ENCODE measurements around the gene IL4R. TPM values are rescaled to one million over a fixed set of nuclear protein-coding genes. Genes with fewer than 3 reads are reported as not detected.
A peak's percentile ranks its signal among the peaks of the same experiment; 100 is the strongest.

Gene IL4R
- total and polyA plus RNA-seq, 2 of the 13 experiments (the other 11 are each of a cell fraction or from before 2014, with no cell fraction given) = 15.9 to 49.6 TPM

DNA sequence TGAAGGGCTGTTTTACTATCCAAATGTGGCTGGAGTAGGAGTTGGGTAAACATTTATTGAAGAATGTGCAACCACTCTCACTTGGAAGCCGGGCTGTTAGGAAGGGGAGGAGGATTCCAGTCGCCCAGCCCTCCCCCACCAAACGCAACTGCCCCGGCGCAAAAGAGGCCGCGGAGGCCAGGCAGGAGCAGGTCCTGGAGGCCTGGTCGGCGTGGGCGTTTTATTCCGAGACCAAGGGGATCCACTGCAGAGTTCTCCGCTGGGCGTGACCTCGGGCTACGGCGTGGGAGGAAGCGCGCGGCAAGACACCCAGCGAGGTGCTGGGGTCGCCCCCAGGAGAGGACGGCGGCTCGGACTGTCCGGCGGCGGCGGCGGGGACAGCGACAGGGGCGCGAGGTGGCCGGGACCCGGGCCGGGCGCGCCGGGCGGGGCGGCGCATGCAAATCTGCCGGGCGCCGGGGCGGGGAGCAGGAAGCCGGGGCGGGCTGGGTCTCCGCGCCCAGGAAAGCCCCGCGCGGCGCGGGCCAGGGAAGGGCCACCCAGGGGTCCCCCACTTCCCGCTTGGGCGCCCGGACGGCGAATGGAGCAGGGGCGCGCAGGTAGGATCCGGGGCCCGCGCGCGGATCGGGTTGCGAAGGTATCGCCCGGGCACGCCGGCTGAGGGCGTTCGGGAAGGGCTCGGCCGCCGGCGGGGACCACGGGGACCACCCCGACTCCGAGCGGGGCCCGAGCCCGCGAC lies at the start of gene IL4R (continued):
- TF ChIP-seq, protein P1, sequence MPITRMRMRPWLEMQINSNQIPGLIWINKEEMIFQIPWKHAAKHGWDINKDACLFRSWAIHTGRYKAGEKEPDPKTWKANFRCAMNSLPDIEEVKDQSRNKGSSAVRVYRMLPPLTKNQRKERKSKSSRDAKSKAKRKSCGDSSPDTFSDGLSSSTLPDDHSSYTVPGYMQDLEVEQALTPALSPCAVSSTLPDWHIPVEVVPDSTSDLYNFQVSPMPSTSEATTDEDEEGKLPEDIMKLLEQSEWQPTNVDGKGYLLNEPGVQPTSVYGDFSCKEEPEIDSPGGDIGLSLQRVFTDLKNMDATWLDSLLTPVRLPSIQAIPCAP (CRISPR knock-in tag; IDR thresholded peaks at IDR 0.05; ENCODE audit: low read depth) = 0 out of 2 replicates have a peak, but pooled peaks have one; percentile 65
- TF ChIP-seq KLF6 (CRISPR knock-in tag; IDR thresholded peaks at IDR 0.05) = peak; percentile 34; the same call in 1 of the 2 replicates
- no peak for TF ChIP-seq EHMT2 (IDR thresholded peaks at IDR 0.05; ENCODE audit: borderline replicate concordance, low read depth, low read length)
- no peak for TF ChIP-seq DNMT3B (CRISPR knock-in tag; conservative IDR thresholded peaks at IDR 0.05)
- TF ChIP-seq GPN1 (CRISPR knock-in tag; IDR thresholded peaks at IDR 0.05; ENCODE audit: borderline replicate concordance) = 0 out of 2 replicates have a peak, but pooled peaks have one; percentile 14
- TF ChIP-seq, protein P2, sequence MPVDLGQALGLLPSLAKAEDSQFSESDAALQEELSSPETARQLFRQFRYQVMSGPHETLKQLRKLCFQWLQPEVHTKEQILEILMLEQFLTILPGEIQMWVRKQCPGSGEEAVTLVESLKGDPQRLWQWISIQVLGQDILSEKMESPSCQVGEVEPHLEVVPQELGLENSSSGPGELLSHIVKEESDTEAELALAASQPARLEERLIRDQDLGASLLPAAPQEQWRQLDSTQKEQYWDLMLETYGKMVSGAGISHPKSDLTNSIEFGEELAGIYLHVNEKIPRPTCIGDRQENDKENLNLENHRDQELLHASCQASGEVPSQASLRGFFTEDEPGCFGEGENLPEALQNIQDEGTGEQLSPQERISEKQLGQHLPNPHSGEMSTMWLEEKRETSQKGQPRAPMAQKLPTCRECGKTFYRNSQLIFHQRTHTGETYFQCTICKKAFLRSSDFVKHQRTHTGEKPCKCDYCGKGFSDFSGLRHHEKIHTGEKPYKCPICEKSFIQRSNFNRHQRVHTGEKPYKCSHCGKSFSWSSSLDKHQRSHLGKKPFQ (CRISPR knock-in tag; IDR thresholded peaks at IDR 0.05; ENCODE audit: insufficient replicate concordance) = no peak
- TF ChIP-seq ZSCAN25 (CRISPR knock-in tag; IDR thresholded peaks at IDR 0.05) = no peak
- TF ChIP-seq ARNT (IDR thresholded peaks at IDR 0.05) = no peak
- TF ChIP-seq TEAD3 (CRISPR knock-in tag; optimal IDR thresholded peaks at IDR 0.05; ENCODE audit: borderline replicate concordance) = peak; percentile 87
- TF ChIP-seq, protein P3, sequence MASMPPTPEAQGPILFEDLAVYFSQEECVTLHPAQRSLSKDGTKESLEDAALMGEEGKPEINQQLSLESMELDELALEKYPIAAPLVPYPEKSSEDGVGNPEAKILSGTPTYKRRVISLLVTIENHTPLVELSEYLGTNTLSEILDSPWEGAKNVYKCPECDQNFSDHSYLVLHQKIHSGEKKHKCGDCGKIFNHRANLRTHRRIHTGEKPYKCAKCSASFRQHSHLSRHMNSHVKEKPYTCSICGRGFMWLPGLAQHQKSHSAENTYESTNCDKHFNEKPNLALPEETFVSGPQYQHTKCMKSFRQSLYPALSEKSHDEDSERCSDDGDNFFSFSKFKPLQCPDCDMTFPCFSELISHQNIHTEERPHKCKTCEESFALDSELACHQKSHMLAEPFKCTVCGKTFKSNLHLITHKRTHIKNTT (CRISPR knock-in tag; IDR thresholded peaks at IDR 0.05) = no peak
- TF ChIP-seq TP53 (CRISPR knock-in tag; conservative IDR thresholded peaks at IDR 0.05) = no peak
- no peak for TF ChIP-seq ZNF460 (CRISPR knock-in tag; IDR thresholded peaks at IDR 0.05; ENCODE audit: borderline replicate concordance)
- no peak; the same call in 1 of the 2 replicates for TF ChIP-seq ZSCAN30 (CRISPR knock-in tag; IDR thresholded peaks at IDR 0.05)
- no peak for TF ChIP-seq CC2D1A (CRISPR knock-in tag; IDR thresholded peaks at IDR 0.05)
- TF ChIP-seq TCF7L2 (IDR thresholded peaks at IDR 0.05; ENCODE audit: low read depth, low read length) = no peak
- 0 out of 2 replicates have a peak, but pooled peaks have one; percentile 52 for TF ChIP-seq HHEX (CRISPR knock-in tag; IDR thresholded peaks at IDR 0.05)
- no peak for TF ChIP-seq REL (CRISPR knock-in tag; conservative IDR thresholded peaks at IDR 0.05)
- TF ChIP-seq, protein P4, sequence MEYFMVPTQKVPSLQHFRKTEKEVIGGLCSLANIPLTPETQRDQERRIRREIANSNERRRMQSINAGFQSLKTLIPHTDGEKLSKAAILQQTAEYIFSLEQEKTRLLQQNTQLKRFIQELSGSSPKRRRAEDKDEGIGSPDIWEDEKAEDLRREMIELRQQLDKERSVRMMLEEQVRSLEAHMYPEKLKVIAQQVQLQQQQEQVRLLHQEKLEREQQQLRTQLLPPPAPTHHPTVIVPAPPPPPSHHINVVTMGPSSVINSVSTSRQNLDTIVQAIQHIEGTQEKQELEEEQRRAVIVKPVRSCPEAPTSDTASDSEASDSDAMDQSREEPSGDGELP (IDR thresholded peaks at IDR 0.05; ENCODE audit: borderline replicate concordance, low read depth) = peak; percentile 51; the same call in 1 of the 2 replicates
- TF ChIP-seq ZNF766 (CRISPR knock-in tag; IDR thresholded peaks at IDR 0.05; ENCODE audit: borderline replicate concordance) = peak; percentile 48; the same call in 1 of the 2 replicates
- TF ChIP-seq, protein P5, sequence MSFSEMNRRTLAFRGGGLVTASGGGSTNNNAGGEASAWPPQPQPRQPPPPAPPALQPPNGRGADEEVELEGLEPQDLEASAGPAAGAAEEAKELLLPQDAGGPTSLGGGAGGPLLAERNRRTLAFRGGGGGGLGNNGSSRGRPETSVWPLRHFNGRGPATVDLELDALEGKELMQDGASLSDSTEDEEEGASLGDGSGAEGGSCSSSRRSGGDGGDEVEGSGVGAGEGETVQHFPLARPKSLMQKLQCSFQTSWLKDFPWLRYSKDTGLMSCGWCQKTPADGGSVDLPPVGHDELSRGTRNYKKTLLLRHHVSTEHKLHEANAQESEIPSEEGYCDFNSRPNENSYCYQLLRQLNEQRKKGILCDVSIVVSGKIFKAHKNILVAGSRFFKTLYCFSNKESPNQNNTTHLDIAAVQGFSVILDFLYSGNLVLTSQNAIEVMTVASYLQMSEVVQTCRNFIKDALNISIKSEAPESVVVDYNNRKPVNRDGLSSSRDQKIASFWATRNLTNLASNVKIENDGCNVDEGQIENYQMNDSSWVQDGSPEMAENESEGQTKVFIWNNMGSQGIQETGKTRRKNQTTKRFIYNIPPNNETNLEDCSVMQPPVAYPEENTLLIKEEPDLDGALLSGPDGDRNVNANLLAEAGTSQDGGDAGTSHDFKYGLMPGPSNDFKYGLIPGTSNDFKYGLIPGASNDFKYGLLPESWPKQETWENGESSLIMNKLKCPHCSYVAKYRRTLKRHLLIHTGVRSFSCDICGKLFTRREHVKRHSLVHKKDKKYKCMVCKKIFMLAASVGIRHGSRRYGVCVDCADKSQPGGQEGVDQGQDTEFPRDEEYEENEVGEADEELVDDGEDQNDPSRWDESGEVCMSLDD (CRISPR knock-in tag; IDR thresholded peaks at IDR 0.05; ENCODE audit: borderline replicate concordance) = peak; percentile 78; the same call in 1 of the 2 replicates

Data from HepG2 (cell line).